Femur (tissue), 1 donor: ENCODE measurements around the gene ACVR1.
"Not testable (repeated sequence)": the region's sequence is repeated elsewhere in the genome, so short reads cannot be mapped to it uniquely, and the experiment has no call there.

Source experiments
- DNase-seq: peaks from one replicate; pipeline ENCODE4 v3.0.0-alpha.2; 2017

ACVR1 gene

DNA sequence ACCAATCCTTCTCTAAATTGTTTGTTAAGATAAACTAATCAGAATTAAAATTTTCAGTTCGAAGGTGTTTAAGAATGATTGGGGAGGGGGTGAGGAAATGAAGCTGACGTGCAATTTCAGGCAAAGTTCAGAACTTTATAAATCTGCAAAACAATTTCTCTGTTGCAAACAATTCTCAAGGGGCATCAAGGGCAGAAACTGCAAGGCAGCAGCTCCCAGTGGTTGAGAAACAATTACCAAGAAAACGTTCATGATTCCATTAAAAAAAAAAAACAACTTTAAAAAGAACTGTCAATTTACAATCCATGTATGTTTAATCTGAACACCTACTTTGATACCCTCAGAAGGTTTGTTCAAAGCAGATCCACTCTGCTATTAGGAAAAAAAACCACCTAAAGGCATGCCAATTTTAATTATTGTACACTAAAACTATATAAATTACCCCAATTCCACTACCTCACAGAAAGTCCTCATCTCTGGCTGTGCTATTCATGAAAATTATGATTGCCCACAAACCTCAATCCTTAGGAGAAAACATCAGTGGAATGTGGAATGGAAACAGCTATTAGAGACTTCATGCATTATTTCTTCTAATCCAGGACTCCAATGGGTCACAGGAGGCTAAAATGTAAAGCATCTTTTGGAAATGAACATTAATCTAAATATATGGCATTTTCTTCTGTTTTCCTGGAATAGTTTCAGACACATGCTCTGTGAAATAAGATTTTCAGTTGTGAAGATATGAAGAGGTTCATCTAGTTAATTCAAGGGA is 127.6 kb downstream of the ACVR1 start:
- DNase-seq: no peak

GRCh38 chr2:157747695-157748370 is 128.3 kb downstream of the ACVR1 start:
- peak; percentile 36 for DNase-seq

DNA sequence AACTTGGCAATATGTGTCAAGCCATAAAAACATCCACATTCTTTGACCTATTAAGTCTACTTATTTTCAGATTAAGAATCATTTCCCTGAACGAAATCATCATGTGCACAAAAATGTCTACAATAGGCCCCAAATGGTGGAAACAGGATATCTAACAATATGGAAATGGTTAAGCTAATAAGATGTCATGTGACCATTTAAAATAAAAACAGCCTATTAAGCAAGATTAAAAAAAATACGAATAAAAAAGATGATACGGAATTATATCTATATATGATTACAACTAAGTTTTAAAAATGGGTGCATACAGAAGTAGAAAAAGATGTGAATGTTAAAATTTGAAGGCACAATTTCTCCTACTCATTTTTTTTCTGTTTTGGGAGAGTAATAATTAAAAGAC is 128.8 kb downstream of the ACVR1 start:
- DNase-seq: no peak

DNA sequence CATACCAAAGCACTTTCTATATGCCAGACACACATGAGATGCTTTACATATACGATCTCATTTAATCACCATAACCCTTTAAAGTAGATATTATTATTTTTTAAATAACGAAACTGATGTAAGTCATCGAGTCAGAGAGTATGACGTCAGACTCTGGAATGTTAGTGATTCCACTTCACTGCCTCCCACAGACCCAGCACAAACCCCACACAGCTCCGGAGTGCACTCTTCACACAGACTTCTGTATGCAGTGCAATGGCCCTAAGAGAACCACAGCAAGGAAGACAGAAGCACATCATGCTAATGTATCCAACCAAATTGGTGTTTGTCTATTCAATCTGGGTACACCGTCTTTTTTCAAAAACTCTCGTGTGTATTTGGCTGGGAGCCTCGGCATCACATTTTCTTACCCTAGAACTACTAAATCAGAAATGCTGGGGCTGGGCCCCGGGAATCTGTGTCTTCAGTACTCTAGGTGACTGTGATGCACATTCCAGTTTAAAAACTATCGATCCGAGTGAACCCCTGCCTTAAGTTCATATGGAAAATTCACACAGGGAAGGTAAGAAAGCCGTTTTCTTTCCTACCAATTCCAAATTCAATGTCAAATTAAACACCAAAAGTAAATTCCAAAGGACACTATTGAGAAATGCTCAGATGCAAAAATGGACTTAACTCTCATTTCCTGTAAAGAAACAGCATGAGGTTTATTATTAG is 129.7 kb downstream of the ACVR1 start:
- no peak for DNase-seq

DNA sequence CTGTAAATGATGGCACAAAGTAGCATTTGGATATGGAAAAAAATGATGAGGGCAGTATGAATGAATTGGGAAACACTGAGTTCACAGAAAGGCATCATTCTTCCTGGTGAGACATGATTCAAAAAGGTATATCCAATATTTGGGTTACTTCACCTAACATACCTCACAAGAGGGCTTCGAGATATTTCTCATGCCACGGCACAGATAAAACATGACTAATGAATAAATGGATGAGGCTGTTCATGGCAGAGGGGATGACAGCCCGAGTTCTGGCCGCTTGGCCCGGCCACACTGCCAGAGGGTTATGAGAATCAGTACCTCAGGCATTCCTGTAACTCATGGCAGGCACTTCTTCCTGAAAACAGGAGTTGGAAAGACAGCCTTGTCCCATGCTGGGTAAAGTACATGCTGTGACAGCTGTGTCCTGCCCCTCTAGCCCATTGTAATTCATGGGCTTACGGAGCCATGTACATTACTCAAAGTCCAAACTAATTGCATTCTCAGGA is 131.5 kb downstream of the ACVR1 start:
- no peak for DNase-seq

DNA sequence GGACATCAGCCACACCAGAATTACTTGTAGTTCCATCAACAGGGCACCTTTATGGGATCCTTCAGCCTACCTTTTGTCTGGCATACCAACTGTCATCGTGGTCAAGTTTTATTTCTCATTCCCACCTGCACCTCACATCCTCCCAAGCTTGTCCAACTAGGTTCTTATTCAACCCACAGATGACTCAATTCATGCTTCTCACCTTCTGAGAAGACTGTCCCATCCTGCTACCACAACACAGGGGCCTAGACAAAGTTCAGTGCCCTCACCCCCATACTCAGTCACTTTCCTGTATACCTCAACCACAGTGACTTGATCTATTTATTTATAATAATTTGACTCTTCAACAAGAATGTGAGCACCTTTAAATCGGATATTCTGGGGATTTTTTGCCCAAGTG is 133.1 kb downstream of the ACVR1 start:
- DNase-seq: no peak

DNA sequence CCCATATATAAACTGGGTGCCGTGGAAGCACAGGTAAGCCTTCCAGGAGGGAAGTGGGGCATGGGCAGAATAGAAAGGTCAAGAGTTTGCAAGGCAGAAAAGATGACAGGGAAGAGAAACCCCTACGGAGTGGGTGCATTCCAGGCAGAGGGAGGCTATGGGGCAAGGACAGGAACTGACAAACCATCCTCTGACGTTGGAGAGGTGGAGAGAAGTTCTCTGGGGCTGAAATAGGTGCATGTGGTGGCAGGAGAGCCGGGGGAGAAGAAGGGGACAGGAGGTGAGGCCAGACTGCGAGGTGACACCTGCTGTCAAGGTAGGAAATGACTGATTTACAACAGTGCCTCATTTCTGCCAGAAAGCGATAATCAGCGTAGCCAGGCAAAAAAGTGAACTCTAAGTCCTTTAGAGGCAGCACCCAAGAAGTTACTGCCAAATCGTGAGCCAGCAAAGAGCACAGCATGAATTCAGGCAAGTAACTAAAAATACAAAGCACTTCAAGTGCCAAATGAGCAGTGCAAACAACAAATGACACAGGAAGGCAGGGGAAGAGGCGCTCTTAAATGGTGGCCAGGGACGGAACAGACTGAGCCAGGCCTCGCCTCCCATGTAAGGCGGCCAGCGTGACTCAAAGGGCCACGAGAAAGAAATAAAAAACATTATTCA is 134.2 kb downstream of the ACVR1 start:
- DNase-seq: no peak

GRCh38 chr2:157737656-157738055 is 138.5 kb downstream of the ACVR1 start:
- DNase-seq: no peak

GRCh38 chr2:157735532-157735931 is 140.6 kb downstream of the ACVR1 start:
- no peak for DNase-seq

DNA sequence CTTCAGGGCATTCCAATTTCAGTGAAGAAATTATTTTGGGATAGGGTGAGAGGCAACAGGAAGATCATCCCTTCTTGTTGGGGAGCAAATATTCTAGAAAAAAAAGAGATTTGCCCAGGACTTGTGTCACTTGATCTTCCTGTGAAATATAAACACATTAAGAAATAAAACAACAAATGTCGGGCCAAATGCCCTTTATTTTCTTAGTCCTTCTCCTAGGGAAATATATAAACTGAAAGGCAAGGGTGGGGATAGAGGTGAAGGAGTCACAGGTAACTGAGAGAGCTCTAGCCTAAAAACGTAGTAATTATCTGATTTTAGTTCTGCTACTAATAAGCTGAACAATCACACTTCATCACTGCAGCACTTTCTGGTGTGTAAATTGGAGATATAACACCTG is 142.9 kb downstream of the ACVR1 start:
- DNase-seq: no peak

DNA sequence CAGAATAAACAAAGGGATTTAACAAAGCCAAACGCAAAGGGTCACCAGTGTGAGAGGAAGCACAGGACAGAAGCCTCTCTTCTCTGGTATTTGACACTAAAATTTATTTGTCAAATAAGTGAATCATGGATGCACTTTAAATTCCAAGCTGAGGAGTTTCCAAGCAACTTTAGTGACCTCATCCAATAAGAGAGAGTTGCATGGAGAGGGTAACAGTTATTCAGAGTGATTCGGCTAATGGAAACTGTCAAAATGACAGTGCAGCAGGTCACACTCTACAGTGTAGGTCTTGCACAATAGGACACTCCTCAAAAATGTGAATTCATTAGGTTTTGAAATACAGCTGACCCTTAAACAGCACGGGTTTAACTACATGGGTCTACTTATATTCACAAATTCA is 143.5 kb downstream of the ACVR1 start:
- DNase-seq: no peak

DNA sequence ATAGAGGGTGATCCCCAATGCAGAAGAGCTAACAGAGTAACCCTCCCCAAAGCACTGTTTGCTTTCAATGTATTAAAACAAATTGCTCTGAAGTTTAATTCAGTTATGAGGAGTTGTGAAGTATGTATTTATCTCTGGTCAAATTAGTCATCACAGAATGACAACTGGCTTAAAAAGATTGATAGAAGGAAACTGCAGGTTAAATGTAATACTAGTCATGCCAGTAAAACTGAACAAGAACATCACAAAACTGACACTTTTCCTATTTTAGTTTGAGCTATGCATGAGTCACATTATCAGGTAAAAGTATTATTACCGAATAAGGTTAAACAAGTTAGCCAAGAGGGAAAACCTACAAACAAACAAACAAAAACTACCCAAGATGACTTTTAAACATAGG is 148.4 kb downstream of the ACVR1 start:
- no peak for DNase-seq

DNA sequence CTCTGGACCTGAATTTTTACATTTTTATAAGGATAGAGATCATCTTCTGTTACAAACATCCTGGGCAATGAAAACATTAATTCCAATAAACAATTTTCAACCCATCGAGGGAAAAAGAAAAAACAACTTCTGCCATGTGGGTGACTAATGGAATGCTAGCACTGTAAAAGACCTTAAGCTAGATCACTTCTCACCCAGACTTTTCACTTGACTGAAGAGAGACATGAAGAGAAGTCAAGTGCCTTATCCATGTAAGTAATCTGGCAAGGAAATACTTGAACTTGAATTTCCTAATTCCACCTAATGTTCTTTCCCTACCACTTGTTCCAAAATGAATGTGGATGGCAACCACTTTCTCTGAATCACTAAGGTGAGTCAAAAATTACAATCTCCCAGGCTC is 149.2 kb downstream of the ACVR1 start:
- DNase-seq: no peak

GRCh38 chr2:157725846-157726245 is 150.3 kb downstream of the ACVR1 start:
- no peak for DNase-seq

DNA sequence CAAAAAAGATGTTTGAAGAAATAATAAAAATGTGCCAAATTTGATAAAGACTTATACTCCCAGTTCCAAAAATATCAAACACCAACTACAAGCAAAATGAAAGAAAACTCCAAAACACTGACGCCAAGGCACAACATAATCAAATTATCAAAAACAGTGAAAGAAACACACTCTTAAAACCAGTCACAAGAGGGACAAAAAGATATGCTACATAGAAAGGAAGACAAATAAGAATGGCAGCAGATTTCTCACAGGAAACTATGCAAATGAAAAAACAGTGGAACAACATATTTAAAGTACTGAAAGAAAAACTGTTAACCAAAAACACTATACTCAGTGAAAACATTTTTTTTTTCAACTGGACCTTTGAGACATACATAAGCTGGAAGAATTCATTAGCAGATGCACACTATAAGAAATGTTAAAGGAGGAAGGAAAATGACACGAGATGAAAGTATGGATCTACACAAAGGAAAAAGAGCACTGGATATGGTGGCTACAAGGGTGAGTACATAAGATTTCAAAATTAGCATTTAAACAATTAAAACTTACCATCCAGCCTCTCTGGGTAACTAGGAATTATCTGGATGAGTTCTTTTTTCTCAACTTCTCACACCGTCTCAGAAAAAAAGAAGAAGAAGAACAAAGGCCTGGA is 153.4 kb downstream of the ACVR1 start:
- no peak for DNase-seq

- no peak for DNase-seq
Measured at GRCh38 chr2:157720504-157720903, 155.6 kb downstream of the ACVR1 start.

DNA sequence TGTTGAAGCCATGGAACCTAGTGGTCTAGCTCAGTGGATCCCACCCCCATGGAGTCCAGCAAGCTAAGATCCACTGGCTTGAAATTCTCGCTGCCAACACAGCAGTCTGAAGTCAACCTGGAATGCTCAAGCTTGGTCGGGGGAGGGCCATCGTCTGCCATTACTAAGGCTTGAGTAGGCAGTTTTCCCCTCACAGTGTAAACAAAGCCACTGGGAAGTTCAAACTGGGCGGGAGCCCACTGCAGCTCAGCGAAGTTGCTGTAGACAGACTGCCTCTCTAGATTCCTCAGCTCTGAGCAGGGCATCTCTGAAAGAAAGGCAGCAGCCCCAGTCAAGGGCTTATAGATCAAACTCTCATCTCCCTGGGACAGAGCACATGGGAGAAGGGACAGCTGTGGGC is 171.5 kb downstream of the ACVR1 start:
- DNase-seq: not testable (repeated sequence)

- not testable (repeated sequence) for DNase-seq
Measured at GRCh38 chr2:157704148-157704547, 172.0 kb downstream of the ACVR1 start.

DNA sequence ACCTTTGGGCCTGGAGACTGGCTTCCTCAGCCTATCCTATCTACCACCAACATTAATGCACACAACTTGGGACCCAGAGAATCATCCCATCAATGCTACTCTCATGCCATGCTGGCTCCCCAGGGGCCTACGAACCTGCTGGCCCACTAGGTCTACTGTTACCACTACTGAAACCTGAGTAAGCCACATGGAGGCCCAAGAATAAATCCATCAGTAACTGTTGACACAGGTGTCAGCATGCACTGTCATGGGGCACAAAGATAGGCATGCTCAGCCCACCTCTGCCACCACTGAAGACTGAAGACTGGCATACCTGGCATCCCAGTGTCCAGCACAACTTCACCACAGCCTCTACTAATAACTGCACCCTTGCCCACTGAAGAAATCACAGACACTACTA is 176.3 kb downstream of the ACVR1 start:
- no peak for DNase-seq

GRCh38 chr2:157699009-157699408 is 177.1 kb downstream of the ACVR1 start:
- no peak for DNase-seq

DNA sequence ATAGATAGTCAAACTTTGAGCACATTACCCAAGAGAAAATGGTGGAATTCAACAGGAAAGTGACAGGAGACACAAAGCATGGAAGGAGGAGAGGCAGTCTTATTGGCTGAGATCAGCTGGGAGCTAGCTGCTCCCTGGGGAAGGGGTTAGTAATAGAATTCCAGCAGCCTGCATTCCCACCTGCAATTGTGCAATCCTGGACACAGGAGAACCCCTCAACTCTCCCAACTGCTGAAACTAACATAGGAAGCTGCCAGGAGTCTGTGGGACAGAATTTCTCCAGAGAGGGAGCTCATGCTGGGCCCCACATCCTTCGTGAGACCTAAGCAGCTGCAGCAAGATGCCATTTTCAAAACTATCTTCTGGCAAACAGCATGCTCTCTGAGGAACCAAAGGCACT is 177.7 kb downstream of the ACVR1 start:
- DNase-seq: no peak

GRCh38 chr2:157696036-157696435 is 180.1 kb downstream of the ACVR1 start:
- no peak for DNase-seq

DNA sequence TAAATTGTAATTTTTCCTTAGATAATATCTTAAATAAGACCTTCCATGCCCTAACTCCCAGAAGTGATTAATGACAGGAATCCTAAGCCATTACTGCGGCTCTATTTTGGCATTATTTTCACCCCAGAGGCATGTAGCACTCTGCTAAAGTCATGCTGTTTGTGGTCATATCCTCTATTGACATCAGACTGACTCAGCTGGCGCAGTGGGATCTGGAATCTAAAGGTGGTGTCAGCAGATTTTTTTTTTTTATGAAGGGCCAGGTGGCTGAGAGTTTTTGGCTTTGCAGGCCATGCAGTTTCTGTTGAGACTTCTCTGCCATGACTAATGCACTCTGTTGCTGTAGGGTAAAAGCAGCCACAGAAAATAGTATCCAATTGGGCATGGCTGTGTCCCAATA is 183.4 kb downstream of the ACVR1 start:
- DNase-seq: no peak
